SK-N-MC (cell line): ENCODE results near the gene TAS2R8.

Experiments used
- EZH2 ChIP-seq: fragments of 200-600 bp; sonication (generic); IDR thresholded peaks from one replicate; pipeline ENCODE4 v1.6.1; 2017; ENCODE audit warnings: antibody characterized with exemption
- POLR2AphosphoS5 ChIP-seq: IDR thresholded peaks from 2 replicates; pipeline ENCODE4 v1.6.1; 2012; ENCODE audit warnings: mild to moderate bottlenecking, low read depth, low read length, borderline replicate concordance

- TF ChIP-seq EZH2: no peak
- no peak for TF ChIP-seq POLR2AphosphoS5
Measured at GRCh38 chr12:10838461-10838860, 31.4 kb upstream of the TAS2R8 start.
